Left hindlimb (tissue), 1 donor: ENCODE data around the gene PRSS38.
A peak's percentile ranks its signal among the peaks of the same experiment; 100 is the strongest.

Experiments used
- DNase-seq: peaks from one replicate; pipeline ENCODE4 v3.0.0-alpha.2; 2018

Gene PRSS38

GRCh38 chr1:227886993-227887696 lies 71.7 kb downstream of the PRSS38 start:
- DNase-seq: peak; percentile 94

- DNase-seq: peak; percentile 83
These were observed 72.4 kb downstream of the PRSS38 start for GRCh38 chr1:227887697-227888403.

GRCh38 chr1:227888404-227889046 lies 73.0 kb downstream of the PRSS38 start:
- DNase-seq: peak; percentile 16

GRCh38 chr1:227889047-227889862 lies 73.8 kb downstream of the PRSS38 start:
- peak; percentile 43 for DNase-seq

GRCh38 chr1:227889863-227890405 lies 74.5 kb downstream of the PRSS38 start:
- DNase-seq: peak; percentile 26

- peak; percentile 21 for DNase-seq
These were observed 75.2 kb downstream of the PRSS38 start for GRCh38 chr1:227890451-227891222.

GRCh38 chr1:227891223-227891954 lies 75.9 kb downstream of the PRSS38 start:
- peak; percentile 19 for DNase-seq

GRCh38 chr1:227891955-227892488 lies 76.5 kb downstream of the PRSS38 start:
- peak; percentile 42 for DNase-seq

- DNase-seq: peak; percentile 46
These were observed 77.2 kb downstream of the PRSS38 start for GRCh38 chr1:227892489-227893299.

GRCh38 chr1:227893300-227893948 lies 77.9 kb downstream of the PRSS38 start:
- DNase-seq: peak; percentile 27

GRCh38 chr1:227893949-227894721 lies 78.7 kb downstream of the PRSS38 start:
- peak; percentile 10 for DNase-seq

GRCh38 chr1:227894831-227895451 lies 79.5 kb downstream of the PRSS38 start:
- DNase-seq: peak; percentile 8
